Activated T-helper 9 cell treated with anti-CD3 and anti-CD28 coated beads, Interleukin-2, amount 50 U/mL, for 16 hours (primary cell): ENCODE results near the gene RENBP.

Experiments
- DNase-seq: peaks from one replicate; pipeline ENCODE4 v3.0.0-alpha.2; 2020; ENCODE audit warnings: low read depth

The RENBP gene

DNA sequence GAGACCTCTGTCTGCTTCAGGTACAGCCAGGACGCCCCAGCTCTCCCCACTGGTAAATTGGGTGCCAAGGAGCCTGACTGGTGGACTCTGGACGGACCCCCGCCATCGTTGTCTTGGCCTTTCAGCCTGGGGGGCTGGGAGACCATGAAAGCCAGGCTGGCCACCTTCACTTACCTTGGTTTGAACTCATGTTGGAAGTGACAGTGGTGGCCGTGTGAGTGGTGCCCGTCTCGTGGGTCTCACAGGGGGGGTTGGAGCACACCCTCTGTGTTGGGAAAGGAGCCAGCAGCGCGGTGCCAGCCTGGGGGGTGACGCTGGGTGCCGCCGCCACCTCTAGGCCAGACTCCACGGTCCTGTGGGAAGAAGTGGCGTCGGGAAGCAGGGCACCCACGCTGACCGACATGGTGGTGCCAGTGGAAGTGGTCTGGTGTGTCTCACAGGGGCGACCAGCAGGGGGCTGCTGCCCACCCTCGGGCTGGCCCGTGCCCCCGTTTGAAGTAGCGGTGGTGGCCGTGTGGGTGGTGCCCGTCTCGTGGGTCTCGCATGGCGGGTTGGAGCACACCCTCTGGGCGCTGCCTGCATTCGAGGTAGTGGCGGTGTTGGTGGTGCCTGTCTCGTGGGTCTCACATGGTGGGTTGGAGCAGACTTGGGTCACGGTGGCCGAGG lies 9.6 kb upstream of the RENBP start:
- DNase-seq: no peak

DNA sequence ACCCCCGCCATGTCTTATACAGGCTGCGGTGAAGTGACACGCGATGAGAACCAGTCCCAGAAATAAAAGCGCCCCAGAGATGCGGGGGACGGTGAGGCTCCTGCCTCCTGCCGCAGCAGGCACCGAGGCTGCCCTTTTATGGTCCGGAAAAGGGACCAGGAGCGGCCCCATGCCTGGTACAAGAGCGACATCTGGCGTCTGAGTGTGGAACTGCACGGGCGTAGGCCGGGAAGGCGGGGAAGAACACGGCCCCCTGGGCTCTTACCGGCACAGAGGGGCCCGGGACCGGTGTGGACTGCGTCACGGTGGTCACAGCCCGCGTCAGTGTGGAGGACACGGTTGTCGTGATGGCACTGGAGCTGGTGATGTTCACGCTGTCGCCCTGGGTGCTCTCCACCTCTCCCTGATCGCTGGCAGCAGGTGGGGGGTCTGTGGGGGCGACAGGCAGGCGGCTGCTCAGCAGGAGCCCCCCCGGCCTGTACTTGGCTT lies 8.9 kb upstream of the RENBP start:
- peak; percentile 71 for DNase-seq

DNA sequence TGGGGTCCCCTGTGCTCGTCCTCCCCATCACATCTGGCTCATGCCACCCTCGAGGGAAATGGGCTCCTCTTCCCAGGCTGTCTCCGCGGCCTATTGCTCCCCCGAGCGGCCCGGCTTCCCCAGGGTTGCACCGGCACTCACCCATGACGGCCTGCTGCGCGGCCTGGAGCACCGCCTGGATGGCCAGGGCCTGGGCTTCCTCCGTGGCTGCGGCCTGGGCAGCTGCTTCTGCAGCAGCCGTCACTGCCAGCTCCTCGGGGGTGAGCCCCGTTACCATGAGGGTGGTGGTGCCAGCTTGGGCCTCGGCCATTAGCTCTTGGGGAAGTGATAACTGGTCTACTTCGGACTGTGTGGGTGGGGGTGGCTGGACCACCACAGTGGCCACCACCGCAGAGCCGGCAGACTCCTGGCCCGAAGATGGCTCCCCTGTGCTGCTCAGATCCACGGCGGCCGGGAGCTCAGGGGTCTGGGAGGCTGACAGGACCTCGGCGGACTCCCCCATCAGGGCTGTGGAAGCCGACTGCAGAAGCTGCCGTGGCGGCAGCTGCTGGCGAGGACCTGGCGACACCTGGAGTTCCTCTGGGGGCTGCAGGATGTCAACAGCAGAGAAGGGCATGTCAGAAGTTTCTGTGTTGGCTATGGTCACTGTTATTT lies 8.1 kb upstream of the RENBP start:
- DNase-seq: no peak

DNA sequence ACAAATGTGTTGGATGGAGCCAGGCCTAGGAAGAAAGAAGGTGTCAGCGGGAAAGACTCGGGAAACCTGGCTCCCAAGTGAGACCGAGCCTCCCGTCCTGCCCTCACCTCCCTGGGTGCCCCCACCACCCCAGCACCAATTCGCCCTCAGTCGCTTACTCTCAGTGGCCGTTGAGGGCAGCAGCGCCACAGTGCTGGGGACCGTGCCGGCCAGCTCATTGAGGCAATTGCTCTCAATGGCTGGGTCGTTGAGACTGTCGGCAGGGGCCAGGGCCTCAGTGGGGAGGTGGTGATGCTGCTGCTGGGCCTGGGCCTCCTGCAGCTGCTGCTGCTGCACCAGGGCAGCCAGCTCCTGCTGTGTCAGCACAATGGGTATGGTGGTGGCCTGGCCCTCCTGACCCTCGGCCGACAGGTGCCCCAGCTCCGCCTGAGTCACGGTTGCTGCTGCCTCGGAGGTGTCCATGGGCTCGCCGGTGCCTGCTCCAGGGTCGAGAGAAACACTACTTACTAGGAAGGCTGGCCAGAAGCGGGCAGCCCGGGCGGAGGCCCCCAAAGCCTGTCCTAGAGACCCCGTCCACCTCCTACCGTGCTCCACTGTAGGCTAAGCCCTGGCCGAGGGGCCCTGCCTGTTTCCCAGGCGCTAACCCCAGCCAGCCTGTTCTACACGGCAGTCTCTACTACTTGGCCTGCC lies 7.4 kb upstream of the RENBP start:
- DNase-seq: no peak

DNA sequence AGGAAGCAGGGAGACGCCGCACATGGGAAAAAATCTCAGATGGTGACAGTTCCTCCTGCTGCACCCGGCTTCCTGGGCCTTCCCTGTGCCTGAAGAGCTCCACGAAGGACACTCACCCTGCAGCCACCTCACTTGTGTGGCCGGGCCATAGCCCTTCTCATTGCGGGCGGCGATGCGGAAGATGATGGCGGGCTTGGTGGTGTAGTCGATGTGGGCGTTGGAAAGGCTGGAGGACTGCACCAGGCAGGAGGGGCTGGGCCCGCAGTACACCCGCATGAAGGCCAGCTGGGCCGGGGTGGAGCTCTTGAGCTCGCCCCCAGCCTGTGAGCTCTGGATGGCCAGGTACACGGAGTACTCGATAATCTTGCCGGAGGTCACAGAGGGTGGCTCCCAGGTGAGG lies 5.7 kb upstream of the RENBP start:
- DNase-seq: no peak

DNA sequence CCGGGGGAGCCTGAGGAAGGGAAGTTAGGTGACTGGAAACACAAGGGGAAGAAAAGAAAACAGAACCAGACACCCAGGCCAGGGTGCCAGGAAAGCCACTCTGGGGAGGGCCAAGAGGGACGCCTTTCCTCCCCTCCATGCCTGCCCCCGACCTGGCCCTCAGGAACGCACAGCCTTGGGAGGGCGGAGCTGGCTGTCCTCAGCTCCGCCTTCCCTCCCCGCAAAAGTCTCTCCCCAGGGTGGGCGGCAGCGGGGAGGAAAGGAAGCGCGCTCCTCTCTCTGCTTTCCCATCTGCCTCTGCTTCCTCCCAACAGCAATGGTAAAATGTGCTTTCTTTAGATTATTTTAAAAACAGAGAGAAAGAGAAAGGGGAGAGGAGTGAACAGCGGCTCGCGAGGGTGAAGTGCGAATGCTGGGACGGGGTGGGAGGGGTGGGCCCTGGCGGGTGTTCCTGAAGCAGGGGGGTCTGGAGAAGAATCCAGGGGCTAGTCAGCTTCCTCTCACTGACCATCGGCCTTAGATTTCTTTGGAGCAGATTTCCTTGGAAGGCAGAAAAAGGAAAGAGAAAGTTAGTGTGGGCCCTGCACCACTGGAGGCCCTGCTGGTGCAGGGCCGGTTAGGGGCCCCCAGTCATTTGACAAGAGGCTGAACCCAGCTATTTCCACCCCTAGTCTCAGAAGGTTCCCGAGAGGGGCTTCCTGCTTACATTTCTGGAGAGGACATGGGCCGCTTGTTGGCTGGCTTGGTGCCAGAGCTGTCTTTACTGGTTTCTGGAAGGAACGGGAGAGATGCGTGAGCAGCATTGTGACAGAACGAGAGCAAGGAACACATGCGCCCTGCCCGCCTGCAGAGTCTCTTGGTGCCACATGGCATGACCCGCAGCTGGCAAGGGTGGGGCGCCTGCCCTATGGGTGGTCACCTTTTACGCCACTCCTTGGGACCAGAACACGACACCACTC lies 4.7 kb upstream of the RENBP start:
- no peak for DNase-seq

DNA sequence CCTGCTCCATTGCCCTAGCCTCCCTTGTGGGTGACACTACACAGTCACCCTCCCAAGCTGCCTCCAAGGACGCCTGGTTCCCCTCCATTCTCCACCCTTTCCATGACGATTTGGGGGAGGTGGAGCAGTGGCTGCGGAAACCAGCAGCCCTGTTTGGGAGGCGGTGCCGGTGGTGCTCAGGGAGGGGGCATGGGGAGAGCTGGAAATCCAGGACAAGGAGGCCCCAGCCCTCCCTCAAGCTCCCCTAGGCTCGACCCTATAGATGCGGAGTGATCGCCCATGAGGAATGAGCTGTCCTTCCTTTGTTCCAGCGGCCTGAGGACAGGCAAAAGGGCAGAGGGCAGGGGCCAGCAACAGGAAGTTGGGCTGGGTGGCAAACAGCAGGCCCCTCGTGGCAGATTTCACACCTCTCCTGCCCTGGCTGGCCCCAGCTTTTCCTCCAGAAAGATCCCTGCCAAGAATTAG lies 3.6 kb upstream of the RENBP start:
- DNase-seq: no peak

DNA sequence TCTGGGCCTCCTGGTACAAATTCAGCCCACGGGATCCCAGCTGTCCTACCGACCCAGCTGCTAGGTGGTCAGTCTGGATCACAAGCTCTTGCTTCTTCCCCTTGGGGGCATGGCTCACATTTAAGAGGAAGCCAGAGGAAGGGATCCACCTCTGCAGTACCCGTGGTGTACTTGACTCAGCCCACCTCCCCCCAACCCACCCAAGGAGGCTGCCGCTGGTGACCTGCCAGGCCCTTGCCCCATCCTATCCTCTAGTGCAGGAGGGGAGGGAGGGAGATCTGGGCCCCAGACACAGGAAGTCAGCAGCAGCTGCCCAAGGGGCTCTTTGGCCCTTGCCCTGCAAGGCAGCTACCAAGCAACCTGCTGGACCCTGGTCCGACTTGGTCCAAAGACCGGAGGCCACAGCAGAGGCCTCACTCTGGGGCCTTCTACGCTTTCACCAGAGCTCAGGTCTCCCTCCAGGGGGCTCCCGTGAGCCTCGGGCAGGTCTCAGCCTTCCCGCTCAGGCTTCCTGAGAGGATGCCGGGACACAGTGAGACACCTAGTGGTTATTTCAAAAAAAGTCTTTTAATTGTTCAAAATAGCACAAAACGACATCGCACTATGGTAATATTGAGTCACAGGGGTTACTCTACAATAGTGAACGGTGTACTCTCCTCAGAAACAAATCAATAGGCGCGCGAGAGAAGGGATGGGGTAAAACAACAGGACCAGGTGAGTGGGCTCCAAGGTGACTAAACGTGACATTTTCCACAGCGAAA lies 2.7 kb upstream of the RENBP start:
- peak; percentile 66 for DNase-seq

DNA sequence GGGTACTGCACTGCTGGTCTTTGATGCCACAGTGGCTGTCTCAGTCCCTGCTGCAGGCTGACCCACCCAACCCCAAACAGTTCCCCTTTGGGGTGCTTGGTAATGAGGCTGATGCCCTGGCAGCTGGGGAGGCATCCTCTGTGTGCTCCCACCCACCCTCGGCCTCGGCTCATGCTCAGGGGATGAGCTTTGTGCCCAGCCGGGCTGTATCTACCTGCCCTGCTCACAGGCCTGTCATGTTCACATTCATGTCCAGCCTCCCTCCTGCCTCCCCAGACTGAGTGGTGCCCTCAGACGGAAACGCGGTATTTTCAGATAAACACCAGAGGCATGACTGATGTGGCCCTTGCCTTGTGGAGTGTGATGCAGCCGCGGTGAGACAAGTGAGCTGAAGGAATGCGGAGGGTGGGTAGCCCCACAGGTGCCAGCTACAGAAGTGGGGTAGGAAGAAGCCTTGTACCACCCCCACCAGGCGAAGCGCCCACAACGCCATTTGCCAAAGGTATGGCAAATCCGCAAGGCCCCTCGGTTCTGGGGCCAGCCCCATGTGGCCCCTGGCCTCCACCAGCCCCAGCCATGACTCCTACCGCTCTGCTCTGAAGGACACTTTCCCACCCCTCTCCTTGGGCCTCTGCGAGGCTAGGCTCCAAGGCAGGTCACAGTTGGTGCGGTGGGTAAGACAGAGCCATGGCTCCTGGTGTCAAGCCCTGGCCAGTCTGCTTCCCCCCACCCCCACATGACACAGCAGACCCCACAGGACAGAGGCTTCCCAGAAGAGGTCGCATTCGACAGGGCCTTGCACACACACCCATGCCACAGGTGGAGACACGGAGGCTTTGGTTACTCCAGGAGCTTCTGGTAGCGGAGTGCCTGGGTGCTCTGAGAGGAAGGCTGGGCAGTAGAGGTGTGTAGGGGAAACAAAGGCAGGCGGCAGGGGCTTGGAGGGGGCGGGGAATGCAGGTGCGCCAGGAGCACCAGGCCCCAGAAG lies 1.8 kb upstream of the RENBP start:
- no peak for DNase-seq

DNA sequence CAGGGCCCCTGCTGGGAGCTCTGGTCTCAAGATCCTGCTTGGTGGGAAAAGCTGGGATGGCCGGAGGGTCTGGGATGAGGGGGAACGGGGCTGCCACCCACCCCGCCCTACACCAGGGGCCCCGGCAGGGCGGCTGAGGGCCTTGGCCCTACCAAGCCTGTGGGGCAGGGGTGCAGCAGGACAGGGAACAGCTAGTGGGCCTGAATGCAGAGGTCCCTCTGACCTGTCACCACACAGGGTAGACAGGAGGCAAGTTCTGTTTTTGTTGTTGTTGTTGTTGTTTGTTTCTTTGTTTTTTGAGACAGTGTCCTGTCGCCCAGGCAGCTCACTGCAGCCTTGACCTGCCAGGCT lies 332 bp upstream of the RENBP start:
- DNase-seq: no peak

DNA sequence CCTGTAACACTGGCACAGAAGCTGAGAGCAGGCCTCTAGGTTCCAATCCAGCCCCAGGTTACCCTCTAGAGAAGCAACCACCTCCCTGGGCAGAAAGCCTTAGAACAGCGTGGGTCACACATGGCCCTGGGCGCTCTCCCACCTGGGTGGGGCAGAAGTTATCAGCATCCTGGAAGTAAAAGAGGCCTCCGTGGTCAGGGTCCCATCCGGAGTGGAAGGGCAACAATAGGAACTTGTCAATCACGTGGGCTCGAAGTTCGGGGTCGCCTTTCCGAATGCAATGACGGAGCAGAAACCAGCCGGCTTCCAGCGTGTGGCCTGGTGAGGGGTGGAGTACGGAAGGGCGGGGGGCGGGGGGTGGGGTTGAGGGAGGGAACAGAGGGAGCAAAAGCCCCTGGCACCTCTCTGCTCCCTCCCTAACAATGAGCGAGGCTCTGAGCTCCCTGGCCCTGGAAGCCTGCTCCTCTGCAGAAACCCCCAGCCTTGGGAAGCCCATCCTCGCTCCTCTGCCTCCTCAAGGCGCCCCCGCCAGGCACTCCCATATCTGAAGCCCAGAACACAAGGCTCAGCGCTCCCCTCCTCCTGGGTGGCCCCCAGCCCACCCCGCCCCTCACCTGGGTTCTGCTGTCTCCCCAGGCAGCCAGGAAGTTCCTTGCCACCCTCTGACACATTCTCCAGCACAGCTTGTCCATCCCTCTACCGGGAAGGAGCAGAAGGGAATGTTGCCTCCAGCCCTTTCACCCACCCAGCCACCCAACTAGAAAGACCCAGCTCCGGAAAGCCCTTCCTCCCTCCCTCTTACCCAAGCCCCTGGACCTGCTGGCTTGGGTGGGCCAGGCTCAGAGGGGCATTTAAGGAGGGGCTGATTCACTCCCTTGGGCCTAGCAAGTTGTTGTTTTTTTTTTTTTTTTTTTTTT lies 2.8 kb downstream of the RENBP start:
- DNase-seq: no peak

DNA sequence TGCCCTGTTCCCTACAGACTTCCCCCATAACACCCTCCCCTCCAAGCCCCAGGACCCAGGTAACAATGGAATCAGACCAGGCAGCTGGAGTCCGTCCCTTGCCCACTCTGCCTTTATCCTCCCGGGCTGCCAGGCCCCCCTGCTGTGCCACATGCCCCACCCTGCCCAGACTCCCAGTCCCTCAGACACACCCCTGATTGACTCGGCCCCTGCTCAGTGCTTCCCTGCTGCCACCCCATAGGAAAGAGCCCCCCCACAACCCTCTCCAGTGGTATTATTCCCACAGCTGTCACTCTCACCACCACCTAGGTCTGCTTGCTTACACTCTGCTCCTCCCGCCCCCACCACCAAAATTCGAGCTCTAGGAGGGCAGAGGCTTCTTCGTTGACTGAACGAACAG lies 4.9 kb downstream of the RENBP start:
- DNase-seq: no peak

DNA sequence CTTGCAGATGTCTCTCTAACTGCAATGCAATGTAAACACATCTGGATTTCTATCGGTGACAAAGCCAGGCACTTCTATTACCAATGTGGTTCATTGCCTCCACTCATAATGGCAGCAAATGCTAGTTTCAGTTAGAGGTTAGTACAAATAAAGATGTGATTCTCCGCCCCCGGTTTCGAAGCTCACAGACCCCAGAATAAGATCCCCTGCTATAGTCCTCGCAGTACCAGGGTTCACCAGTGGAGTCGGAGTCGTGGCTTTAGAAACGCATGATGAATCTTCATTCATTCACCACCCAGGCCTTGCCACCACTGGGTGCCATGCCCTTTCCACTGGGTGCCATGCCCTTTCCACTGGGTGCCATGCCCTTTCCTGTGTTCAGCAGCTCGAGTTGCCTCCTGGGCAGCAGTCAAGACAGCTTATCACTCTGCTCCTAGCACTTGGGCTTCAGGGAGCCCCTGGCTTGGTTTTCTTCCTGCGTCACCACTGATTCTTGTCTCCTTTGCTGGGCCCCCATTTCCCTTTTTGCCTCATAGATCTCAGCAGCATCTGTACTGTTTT lies 6.1 kb downstream of the RENBP start:
- no peak for DNase-seq

DNA sequence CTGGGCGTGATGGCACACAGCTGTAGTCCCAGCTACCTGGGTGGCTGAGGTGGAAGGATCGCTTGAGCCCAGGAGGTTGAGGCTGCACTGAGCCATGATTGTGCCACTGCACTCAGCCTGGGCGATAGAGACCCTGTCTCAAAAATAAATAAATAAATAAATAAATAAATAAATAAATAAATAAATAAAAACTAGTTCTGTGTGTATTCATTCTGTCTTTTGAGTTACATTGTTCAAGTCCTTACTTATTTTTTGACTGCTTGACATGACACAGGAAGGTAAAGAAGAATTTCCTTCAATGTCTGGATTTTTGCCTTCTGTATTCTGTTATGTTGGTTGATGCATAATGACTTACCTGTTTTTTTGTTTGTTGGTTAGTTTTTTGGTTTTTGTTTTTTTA lies 7.4 kb downstream of the RENBP start:
- DNase-seq: no peak

DNA sequence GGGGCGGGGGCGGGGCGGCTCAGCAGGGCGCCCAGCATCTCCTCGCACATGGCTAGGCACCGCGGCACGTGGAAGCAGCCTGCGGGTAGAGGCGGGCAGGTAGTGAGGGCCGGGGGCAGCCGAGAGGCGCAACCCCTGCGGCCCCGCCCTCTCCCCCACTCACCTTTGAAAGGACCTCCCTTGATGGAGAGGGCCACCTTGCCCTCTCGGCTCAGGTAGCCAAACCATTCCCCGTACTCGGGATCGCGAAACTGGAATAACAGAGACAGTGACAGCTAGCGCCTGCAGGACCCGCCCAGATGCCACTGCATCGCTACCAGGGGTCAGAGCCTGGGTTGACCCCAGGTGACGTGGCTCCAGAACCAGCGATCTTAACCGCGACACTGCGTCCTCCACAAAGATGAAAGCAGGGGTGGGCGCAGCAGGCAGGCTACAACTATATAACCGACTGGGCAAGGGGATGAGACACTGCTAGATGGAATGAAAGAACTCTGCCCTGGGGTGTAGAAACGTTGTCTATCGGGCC lies 9.1 kb downstream of the RENBP start:
- no peak for DNase-seq

DNA sequence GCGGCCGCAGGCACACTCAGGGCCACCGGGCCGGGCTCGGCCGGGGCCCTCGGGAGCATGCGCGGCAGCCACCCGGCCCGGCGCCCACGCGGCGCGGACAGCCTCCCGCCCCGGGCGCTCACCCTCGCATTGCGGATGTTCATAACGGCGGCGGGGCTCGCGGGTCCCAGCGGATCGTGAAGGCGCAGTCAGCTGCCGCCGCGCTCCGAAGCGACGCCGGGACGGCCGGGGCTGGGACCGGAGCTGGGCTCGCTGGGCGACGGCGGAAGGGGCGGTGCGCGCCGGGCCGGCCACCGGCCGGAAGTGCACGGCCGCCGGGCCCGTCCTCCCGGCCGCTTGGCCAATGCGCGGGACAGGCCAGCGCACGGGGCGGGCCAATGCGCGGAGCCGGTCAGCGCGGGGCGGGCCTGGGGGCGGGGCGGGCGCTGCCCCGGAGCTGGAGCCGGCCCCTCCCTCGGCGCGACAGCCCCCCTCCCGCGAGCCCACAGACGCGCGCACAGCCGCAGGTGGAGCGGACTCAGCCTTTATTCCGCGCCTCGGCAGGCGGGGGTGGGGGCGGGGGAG lies 9.6 kb downstream of the RENBP start, which contains the start of gene NAA10:
NAA10 (minus strand) TSS at position 276 of the 564 bp plus-strand sequence; CDS start at position 143, 133 bp downstream.
- peak; percentile 54 for DNase-seq

DNA sequence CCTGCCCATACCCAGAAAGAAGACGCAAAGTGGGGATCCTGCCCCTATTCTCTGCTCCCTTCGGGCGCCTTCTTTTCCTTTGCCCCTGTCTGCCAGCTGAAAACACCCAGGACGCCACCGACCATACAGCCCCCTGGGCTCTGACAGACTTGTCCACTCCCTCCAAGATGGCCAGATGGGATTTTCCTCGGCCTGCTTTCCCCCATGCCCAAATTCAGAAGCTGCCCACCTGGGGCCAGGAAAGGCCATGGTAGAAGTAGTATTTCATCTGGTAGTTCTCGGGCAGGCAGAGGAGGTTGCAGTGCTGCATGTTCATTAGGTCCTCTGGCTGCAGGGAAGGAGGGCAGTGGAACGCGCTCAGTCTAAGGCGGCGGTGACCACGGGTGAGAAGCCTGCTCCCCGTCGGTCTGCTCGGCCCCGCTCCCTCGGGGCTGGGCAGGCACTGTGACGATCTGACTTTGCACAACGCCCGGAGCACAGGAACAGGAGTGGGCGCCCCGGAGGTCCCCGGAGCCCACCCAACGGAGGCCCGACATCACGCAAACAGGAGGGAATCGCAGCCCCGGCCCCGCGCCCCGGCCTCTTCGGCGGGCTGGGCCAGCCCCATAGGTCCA lies 10.2 kb downstream of the RENBP start:
- no peak for DNase-seq

DNA sequence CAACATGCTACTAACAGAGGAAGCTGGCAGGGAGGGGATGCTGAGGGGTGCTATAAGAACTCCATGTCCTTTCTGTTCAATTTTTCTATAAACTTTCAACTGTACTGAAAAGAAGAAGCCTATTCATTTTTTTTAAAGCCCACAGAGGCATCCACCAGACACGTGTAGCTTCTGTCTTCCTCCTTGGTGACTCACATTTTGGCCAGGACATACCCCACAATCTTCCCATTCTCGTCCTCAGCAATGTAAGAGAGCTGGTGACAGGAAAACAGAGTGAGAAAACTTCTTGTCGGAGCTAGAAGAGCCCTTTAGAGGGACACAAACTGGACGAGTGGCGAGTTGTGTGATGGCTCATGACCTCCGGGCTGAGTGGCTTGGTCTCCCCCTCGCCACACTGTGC lies 10.7 kb downstream of the RENBP start:
- no peak for DNase-seq
